GM12864 (cell line): Measurements from ENCODE around the gene COG2.

ENCODE experiments used
- DNase-seq: peaks from one replicate; pipeline ENCODE4 v3.0.0-alpha.2; 2011; ENCODE audit warnings: low read depth
- H3K4me3 ChIP-seq: 2 replicates; pipeline ENCODE4 v1.5.1; 2011; ENCODE audit warnings: mild to moderate bottlenecking, low read depth, low read length, control low read depth
- CTCF ChIP-seq: IDR thresholded peaks from 2 replicates; pipeline ENCODE4 v1.5.1; 2011; ENCODE audit warnings: low read depth, mild to moderate bottlenecking, moderate library complexity, low read length, control low read depth, inconsistent platforms; ENCODE audit errors: missing control alignments

COG2 gene

GRCh38 chr1:230699716-230700115 lies 57.4 kb downstream of the COG2 start:
- no peak overlapping the region for H3K4me3 ChIP-seq
- TF ChIP-seq CTCF: no peak
- DNase-seq: no peak

GRCh38 chr1:230700132-230700531 lies 57.9 kb downstream of the COG2 start:
- no peak overlapping the region for H3K4me3 ChIP-seq
- no peak for TF ChIP-seq CTCF
- DNase-seq: no peak

GRCh38 chr1:230701434-230701833 lies 59.2 kb downstream of the COG2 start:
- no peak overlapping the region for H3K4me3 ChIP-seq
- DNase-seq: no peak
- no peak for TF ChIP-seq CTCF

- no peak for DNase-seq
- no peak for TF ChIP-seq CTCF
- no peak overlapping the region for H3K4me3 ChIP-seq
These were observed 59.9 kb downstream of the COG2 start for GRCh38 chr1:230701895-230702768.

- DNase-seq: no peak
- H3K4me3 ChIP-seq: no peak overlapping the region
- no peak for TF ChIP-seq CTCF
These were observed 60.8 kb downstream of the COG2 start for GRCh38 chr1:230702934-230703678.

GRCh38 chr1:230703679-230704385 lies 61.6 kb downstream of the COG2 start:
- DNase-seq: no peak
- TF ChIP-seq CTCF: no peak
- H3K4me3 ChIP-seq: no peak overlapping the region
